Superior temporal gyrus (tissue), 1 donor: ENCODE results near the gene ACSBG1.

Source experiments
- DNase-seq: peaks from one replicate; pipeline ENCODE4 v3.0.0-alpha.2; 2016; ENCODE audit errors: extremely low spot score

The ACSBG1 gene

GRCh38 chr15:78130466-78131294 lies 103.7 kb downstream of the ACSBG1 start:
- DNase-seq: no peak

- DNase-seq: no peak
Observed at GRCh38 chr15:78129751-78130287, 104.5 kb downstream of the ACSBG1 start.

GRCh38 chr15:78129077-78129750 lies 105.2 kb downstream of the ACSBG1 start:
- no peak for DNase-seq

GRCh38 chr15:78127882-78128281 lies 106.5 kb downstream of the ACSBG1 start:
- DNase-seq: no peak

- DNase-seq: no peak
Observed at GRCh38 chr15:78125267-78125666, 109.1 kb downstream of the ACSBG1 start.

- no peak for DNase-seq
Observed at GRCh38 chr15:78120523-78120922, 113.8 kb downstream of the ACSBG1 start.
